GM19328 (cell line): Measurements from ENCODE around the gene ZSWIM6.

Source experiments
- ATAC-seq: cut with Tn5 transposase; IDR thresholded peaks from one replicate; pipeline ENCODE4 v1.9.1; 2021; ENCODE audit warnings: mild to moderate bottlenecking, moderate library complexity; ENCODE audit not compliant: unreplicated experiment

ZSWIM6 gene

DNA sequence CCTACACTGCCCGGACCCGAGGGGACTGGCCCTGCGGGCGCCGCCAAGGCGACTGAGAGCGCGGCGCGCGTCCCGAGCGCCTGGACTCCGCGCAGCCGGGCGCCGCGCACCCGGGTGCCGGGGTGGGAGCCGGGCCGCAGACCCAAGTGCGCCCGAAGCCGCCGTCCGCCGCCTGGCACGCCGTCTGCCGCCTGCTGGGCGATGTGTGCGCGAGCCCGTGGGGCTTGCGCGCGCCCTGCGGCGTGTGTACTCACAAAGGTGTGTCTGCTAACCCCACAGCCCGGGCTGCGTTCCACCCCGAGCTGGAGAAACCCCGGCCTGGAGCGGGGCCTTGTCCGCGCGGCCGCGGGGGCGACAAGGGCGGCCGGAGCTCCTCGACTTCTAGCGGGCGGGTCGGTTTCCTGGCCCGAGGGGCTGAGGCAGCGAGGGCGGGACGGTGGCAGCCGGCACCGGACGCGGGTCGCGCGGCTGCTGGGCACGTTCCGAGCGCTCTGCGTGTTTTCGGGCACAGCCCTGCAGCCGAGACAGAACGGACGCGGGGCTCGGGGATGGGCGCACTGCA, 1.1 kb upstream of the ZSWIM6 start:
- ATAC-seq = peak; percentile 25

DNA sequence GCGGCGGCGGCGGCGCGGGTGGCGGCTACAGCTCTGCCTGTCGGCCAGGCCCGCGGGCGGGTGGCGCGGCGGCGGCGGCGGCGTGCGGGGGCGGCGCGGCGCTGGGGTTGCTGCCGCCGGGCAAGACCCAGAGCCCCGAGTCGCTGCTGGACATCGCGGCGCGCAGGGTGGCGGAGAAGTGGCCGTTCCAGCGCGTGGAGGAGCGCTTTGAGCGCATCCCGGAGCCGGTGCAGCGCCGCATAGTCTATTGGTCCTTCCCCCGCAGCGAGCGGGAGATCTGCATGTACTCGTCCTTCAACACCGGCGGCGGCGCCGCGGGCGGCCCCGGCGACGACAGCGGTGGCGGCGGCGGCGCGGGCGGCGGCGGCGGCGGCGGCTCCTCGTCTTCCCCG, 296 bp downstream of the ZSWIM6 start:
- peak; percentile 6 for ATAC-seq

DNA sequence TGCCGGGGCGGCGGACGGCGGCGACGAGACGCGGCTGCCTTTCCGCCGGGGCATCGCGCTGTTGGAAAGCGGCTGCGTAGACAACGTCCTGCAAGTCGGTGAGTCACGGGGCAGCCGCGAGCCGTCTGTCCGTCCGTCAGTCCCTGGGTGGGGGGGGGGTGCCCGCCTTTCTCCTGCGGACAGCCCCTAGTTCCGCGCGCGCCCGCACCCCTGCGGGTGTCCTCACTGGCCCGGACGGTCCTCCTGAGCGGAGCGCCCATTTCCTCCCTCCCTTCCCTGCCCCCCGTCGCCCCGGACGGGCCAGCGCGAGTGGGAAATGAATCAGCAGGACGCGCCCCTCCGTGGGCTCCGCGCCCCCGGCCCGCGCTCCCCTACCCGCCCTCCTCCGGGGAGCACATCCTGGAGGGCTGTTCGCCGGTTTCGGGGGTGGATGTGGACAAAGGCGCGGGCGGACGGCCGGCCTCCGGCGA, 828 bp downstream of the ZSWIM6 start:
- ATAC-seq = no peak

DNA sequence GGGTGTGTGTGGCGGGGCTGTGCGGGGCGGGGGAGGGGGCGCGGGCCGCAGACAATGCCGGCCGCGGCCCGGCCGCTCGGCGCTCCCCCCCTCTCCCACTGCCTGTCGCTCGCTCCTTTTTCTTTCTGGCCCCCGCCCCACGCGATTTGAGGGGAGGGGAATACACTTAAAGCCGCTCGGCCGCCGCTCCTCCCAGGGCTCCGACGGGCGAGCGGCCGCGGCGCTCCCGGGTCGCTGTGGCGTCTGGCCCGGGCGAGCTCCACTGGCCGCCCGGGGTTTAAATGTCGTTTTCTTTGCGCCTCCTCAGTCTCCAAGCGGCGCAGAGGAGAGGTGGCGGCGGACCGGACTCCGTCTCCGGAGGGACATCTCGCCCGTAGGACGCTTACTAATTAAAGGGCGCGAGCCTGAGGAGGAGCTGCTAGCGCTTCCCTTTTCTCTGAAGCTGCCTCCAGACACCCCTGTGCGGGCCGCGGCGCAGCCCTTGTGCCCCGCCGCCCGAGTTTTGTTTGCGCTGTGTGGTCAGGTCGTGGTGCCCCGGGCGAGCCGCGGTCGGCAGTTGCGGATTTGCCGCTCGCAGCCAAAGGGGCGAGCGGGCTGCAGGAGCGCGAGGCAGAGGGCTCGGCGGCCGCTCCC, 1.4 kb downstream of the ZSWIM6 start:
- no peak for ATAC-seq

DNA sequence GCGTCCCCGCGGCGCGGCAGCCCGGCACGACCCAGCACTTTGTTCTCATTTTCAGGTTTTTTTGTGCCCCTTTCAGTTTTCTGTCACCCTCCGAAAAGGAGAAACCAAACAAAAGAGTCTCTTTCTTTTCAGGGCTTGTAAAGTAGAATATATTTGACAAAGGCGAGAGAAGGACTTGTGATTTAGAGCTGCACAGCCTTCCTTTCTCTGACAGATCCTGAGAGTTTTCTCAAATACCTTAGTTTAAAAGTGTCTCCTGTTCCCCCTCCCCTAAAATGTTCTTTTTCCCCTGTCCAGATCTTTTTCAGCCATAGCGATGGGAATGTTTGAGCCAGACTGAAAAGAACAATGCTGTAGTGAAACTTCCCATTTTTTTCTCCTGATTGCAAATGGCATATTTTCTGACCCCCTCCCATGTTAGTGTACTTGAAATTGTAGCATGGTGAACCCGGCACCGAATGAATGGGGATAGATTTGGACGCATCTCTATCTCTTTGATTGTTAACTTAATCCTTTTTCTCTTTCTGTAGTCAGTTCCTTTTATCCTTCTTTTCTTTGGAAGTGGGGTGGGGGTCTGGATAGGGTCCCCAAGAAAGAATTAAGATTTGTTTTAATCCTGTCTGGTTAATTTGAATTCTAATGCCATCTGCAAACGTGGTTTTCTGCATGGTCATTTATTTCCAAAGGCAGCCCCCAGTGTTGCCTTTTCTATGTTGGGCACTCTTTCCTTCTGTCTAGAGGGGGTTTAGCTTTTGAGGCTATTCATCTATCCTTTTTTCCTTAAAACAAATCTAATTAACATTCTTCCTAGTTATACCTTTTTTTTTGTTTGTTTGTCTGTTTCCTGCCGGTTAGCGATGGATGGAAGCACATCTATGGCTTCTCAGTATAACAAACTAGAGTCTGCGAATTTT, 2.2 kb downstream of the ZSWIM6 start:
- ATAC-seq = no peak

DNA sequence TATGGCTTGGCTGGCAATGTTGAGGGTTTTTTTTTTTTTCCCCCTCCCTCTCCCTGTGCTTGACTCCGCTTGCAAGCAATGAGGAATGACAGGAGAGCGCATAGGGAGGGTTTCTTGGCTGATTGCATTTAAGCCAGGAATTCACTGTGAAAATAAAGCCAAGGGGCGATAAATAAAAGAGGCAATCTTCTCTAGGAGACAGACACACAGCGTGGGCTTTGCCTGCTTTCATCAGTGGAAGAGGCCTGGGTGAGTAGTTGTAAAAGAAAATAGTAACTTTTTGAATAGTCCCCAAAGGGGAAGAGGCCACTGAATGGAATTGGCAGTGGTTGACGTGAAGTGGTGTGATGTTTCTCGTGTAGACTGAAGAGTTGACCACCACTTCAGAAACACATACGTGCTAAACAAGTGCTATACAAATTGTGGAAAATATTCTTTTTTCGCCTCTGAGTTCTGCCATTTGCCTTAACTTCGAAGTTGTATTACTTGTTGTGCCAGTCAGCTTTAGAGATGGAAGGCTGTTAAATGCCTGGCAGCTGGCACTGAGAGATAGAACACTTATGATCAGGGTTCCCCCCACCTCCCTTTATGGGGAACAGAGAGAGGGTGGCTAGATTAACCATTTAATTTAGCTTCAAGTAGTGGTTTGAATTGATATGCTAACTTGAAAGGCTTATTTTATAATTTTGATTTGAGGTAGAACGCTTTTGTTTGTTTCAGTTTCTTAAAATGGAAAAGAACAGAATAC, 3.0 kb downstream of the ZSWIM6 start:
- no peak for ATAC-seq

DNA sequence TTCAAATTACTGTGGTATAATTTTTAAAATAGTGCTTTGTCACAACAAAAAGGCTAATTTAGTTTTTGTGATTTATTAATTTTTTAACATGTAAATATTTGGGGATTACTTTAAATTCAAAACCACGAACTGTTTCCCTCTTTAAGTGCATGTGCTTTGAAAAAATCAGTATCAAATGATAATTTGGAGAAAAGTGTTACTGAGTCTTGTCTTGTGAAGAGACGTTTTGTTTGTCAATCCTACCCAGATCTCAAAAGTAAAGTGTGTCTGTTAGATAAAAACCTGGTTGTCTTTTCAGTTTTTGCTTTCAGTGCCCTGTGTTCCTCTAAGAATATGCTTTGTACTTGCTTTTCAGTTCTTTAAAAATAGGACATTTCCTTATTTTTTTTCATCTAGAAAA, 7.7 kb downstream of the ZSWIM6 start:
- no peak for ATAC-seq

DNA sequence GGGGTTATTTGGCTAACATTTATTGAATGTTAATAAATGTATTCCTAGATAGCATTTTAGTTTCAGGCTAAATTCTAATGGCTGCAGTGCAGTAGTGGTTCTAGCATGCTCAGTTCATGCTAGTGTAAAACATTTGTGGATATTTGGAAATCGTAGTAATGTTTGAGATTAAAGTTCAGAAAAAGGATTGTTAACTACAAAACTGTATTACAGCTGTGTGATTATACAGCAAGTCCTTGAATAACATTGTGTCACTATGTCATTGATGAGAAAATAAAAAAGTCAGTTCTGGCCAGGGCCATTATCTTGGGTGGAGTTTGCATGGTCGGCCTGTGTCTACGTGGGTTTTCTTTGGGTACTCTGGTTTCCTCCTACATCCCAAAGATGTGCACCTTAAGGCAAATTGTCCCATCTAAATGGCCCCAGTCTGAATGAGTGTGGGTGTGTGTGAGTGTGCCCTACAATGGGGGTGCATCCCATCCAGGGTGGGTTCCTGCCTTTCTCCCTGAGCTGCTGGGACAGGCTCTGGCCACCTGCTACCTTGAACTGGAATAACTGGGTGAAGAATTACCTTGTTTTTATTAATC, 8.8 kb downstream of the ZSWIM6 start:
- ATAC-seq = no peak

DNA sequence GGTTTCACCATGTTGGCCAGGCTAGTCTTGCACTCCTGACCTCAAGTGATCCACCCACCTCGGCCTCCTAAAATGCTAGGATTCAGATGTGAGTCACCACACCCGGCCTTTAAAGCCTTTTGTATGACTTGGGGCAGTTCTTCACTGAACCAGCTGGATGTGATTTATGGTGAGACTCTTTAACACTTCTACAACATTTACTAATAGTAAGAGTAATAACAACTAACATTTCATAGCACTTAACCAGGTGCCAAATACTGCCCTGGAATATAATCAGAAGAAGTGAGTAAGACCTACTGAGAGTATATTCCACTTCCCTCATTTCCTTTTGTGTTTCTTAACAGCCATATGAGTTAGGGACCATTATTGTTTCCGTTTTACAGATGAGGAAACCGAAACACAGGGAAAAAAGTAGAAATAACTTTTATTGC, 10.0 kb downstream of the ZSWIM6 start:
- no peak for ATAC-seq

DNA sequence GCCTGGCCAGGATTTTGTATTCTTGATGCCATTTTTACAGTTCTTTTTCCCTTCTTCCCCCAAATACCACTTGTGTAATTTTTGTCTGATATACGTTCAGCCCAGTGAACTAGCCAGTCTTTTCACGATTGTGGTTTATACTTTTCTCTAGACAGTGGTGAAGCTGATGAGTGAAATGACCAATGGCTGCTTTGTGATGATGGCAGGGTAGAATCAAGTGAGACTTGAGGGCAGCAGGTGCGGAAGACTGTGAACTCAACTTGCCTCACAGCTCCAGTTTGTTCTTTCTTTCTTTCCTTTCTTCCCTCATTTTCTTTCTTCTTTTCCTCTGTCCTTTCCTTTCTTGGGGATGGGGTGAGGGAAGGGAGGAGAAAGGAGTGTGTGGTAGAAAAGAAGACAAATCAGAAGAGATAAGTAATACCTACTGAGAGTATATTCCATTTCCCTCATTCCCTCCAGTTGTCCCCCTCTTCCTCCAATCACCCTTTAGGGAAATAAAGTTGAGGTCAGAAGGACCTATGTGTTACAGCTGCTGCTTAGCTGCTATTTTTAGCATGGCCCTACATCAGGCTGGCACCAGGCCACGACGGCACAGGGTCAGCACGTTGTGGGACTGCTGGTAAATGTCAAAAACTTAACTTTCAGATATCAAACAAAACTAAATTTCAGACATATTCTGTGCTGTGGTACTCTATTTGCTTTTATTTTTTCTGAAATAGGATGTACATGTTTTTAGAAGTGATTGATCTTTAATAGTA, 12.3 kb downstream of the ZSWIM6 start:
- ATAC-seq = no peak

DNA sequence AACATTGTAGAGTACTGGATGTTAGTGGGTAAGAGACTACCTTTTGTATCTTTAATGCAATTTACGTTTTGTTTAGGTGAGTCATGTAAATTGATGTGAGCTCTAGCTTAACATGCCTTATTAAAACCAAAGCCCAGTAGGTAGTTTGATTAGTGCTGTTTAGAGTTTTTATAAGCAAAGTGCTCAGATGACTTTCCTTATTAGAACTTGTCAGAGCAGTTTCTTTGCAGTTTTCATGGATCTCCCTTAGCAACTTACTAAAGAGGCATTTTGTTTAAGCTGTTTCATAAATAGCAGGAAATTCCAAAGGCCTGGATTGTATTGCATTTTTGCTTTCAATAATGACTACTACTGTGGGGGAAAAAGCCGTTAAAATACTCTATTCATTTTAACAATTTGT, 14.5 kb downstream of the ZSWIM6 start:
- ATAC-seq = no peak

DNA sequence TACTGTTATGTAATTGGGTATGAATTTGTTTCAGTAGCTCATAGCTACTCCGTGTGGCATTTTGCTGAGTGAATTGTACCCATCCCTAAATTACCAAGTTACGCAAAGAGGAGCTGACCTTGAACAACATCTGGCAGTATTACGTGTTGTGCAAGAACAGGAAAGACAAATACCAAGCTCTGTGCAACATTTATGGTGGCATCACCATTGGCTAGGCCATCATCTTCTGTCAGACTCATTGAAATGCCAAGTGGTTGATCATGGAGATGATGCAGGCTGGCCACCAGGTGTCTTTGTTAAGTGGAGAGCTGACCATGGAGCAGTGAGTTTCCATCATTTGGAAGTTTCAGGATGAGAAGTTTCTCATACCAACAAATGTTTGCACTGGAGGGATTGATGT, 15.0 kb downstream of the ZSWIM6 start:
- no peak for ATAC-seq

DNA sequence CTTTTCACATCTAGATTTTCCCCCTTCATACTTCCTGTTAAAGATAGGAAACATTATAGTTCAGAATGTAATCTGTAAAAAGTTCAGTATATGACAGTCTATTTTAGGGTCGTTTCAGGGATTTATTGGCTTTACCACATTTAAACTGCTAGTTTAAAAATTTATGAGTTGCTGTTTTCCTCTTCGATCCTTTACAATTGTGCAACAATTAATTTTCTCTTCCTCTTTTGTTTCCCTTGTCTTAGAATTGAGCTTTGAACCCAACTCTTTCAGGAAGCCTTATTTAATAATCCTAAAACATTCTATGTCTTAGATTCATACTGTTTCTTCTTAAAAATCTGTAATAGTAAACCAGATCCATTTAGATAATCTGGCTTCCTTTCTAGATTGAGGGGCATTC, 16.4 kb downstream of the ZSWIM6 start:
- ATAC-seq = no peak

DNA sequence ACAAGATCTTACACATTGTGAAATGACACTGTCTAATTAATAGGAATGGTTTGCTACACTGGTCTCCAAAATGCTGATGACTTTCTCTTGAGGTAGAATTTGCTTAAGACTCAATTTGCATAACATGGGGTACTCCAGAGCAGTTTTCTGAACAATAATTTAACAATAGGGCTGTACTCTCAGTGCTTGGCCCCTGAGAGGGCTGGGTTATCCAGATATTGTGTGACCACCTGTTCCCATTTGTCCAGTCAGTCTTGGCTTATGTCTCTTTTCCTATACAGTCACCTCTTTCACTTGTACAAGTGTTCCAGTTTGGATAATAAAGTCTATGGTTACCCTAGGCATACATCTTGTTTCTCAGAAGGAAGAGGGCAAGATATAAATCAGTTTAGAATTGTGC, 17.9 kb downstream of the ZSWIM6 start:
- no peak for ATAC-seq

DNA sequence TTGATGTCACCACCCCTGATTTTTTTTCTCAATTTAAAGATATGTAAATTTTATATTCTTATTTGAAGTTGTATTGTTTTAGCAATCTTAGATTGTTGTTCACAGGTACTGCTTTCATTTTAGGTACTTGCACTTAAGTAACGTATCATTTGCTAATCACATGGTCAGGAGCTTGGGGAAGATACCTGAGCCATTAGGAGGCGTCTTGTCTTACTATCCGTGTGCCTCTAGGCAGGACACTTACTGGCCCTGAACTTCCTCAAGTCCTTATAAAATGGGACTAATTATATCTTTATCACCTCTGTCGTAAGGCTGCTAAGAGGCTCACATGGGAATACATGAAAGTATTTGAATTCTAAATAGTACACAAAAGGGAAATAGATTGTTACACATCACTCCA, 18.5 kb downstream of the ZSWIM6 start:
- no peak for ATAC-seq

DNA sequence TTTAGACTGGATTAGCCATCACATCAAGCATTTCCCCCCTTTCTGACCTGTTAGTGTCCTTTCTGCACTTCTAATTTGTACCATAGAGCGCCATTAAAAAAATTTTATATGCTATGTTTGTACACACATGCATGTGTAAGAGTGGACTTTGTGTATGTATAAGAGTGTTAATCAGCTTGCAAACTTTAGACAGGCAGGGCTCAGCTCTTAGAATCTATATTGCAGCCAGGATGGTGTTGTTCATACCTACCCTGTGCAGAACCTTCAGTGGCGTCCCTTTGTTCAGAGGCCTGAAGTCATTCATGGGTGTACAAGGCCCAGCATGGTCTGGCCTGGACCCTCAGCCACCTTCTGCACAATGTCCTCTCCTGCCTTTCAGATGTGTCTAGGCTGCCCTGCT, 19.7 kb downstream of the ZSWIM6 start:
- ATAC-seq = no peak

DNA sequence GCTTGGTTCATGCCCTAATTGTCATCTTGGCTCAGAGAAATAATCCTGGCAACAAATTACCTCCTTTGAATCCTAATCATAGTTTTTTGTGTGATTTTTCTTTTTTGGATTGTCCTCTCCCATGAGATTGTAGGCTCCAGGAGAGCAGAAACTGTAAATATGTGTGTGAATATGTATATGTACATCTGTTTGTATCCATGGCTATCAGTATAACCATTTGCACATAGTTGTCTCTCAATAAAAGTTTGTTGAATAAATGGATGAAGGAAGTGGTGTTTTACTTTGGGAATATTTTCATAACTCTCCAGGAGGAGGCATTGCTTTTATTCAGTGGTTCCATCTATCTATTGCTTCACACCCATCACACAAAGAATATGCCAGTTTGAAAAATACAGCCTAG, 20.1 kb downstream of the ZSWIM6 start:
- no peak for ATAC-seq

DNA sequence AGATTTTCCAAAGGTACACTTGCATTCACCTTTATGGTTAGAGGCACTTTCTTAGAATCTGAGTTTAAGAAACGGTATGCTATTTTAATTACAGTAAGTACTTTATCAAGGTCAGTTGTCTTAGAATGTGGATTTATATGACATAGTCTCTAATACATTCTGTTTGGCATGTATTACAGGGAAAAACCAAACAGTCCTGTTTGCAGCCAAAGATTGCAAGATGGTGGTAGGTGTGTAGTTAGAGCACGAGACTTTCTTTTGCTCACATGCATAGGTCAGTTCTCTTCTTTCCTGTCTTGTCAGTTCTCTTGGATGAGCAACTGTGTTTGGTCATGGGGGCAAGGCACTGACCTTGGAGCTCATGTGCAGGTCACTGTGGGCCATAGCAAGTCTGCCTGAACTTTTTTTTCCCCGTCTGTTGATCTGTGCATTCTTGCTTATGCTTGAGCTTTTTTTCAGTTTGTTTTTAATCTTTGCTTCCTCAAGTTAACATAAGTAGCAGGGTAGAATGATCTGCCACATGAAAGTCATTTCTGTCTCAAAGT, 20.6 kb downstream of the ZSWIM6 start:
- ATAC-seq = no peak

DNA sequence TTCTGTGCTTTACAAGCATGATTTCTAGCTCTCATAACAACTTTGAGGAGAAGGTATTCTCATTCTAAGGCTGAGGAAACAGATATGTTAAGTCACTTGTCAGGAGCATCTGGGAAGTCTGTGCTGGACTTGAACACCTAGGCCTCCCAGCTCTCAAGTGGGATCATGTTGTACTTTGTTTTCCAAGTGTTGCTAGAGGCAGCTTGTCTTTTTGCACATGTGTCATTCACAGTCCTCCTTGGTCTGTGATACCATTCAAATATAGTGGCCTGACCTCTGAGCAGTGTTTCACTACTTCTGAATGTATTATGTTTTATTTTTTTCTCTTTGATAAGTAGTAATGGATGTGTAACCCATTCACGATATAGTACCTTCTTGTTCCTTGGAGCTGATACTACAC, 21.2 kb downstream of the ZSWIM6 start:
- no peak for ATAC-seq

DNA sequence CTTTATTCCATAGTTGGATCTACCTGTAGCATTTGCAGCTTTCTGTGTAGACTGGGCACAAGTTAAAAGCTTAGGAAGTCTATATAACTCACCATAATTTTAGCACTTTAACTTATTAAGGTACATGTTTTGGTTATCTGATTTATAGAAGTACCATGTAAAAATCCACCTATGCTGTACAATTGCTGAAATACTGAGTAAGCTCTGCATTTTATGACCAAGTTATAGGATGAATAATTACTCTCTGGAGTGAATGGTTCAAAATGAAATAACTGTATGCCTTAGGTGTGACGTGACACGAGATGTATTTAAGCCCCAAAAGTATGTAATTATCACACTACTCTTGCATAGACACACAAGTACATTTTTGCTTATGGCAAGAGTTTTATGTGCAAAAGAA, 22.1 kb downstream of the ZSWIM6 start:
- no peak for ATAC-seq
